HepG2 (cell line): ENCODE data around the gene ADAR. TPM values are rescaled to one million over a fixed set of nuclear protein-coding genes. Genes with fewer than 3 reads are reported as not detected.

Source experiments
- DMAP1 ChIP-seq: IDR thresholded peaks from 2 replicates; pipeline ENCODE4 v1.6.1; 2016
- DNMT1 ChIP-seq: sonication (generic); formaldehyde crosslinking; IDR thresholded peaks from 2 replicates; pipeline ENCODE4 v1.5.1; 2020; ENCODE audit warnings: mild to moderate bottlenecking, missing genetic modification reagents
- ELF3 ChIP-seq: IDR thresholded peaks from 2 replicates; pipeline ENCODE4 v1.6.1; 2016; ENCODE audit warnings: missing genetic modification reagents, missing compliant biosample characterization
- HNRNPK ChIP-seq: fragments of 200-400 bp; formaldehyde crosslinking; IDR thresholded peaks from 2 replicates; pipeline ENCODE4 v1.6.1; 2018; ENCODE audit warnings: low read length, low read depth, moderate library complexity, mild to moderate bottlenecking; ENCODE audit not compliant: poor library complexity, severe bottlenecking
- KDM3A ChIP-seq: IDR thresholded peaks from 2 replicates; pipeline ENCODE4 v1.6.1; 2018; ENCODE audit warnings: low read depth, missing compliant biosample characterization
- SRSF9 ChIP-seq: fragments of 200-400 bp; formaldehyde crosslinking; IDR thresholded peaks from 2 replicates; pipeline ENCODE4 v1.6.1; 2018; ENCODE audit warnings: borderline replicate concordance, mild to moderate bottlenecking, low read depth, low read length; ENCODE audit not compliant: insufficient read depth, poor library complexity, severe bottlenecking
- SUZ12 ChIP-seq: fragments of 150-350 bp; IDR thresholded peaks from 2 replicates; pipeline ENCODE4 v1.6.1; 2014; ENCODE audit warnings: low read depth, low read length
- ZBTB3 ChIP-seq: sonication (generic); formaldehyde crosslinking; IDR thresholded peaks from 2 replicates; pipeline ENCODE4 v1.4.0; 2020; ENCODE audit warnings: low read depth, mild to moderate bottlenecking, moderate library complexity, missing genetic modification reagents, borderline replicate concordance
- ZFP37 ChIP-seq: sonication (generic); formaldehyde crosslinking; IDR thresholded peaks from 2 replicates; pipeline ENCODE4 v1.4.0; 2020; ENCODE audit warnings: missing genetic modification reagents, borderline replicate concordance
- ZFP82 ChIP-seq: sonication (generic); formaldehyde crosslinking; IDR thresholded peaks from 2 replicates; pipeline ENCODE4 v1.5.1; 2020; ENCODE audit warnings: mild to moderate bottlenecking, missing genetic modification reagents, borderline replicate concordance
- ZNF205 ChIP-seq: IDR thresholded peaks from 2 replicates; pipeline ENCODE4 v1.6.1; 2018; ENCODE audit warnings: missing biosample characterization, missing genetic modification reagents
- ZNF510 ChIP-seq: sonication (generic); formaldehyde crosslinking; IDR thresholded peaks from 2 replicates; pipeline ENCODE4 v1.4.0; 2020; ENCODE audit warnings: low read depth, mild to moderate bottlenecking, missing genetic modification reagents
- ZNF607 ChIP-seq: sonication (generic); formaldehyde crosslinking; IDR thresholded peaks from 2 replicates; pipeline ENCODE4 v1.5.1; 2020; ENCODE audit warnings: missing genetic modification reagents, mild to moderate bottlenecking, borderline replicate concordance
- ZNF614 ChIP-seq: IDR thresholded peaks from 2 replicates; pipeline ENCODE4 v1.6.1; 2018; ENCODE audit warnings: missing biosample characterization, missing genetic modification reagents, inconsistent platforms, borderline replicate concordance
- ZNF616 ChIP-seq: sonication (generic); formaldehyde crosslinking; IDR thresholded peaks from 2 replicates; pipeline ENCODE4 v1.5.0; 2020; ENCODE audit warnings: low read depth, mild to moderate bottlenecking, missing genetic modification reagents
- ZNF776 ChIP-seq: sonication (generic); formaldehyde crosslinking; IDR thresholded peaks from 2 replicates; pipeline ENCODE4 v1.4.0; 2020; ENCODE audit warnings: mild to moderate bottlenecking, missing genetic modification reagents
- ZNF816 ChIP-seq: sonication (generic); formaldehyde crosslinking; IDR thresholded peaks from 2 replicates; pipeline ENCODE4 v1.8.0; 2022; ENCODE audit warnings: missing genetic modification reagents, mild to moderate bottlenecking, borderline replicate concordance
- ZSCAN9 ChIP-seq: IDR thresholded peaks from 2 replicates; pipeline ENCODE4 v1.6.1; 2016; ENCODE audit warnings: borderline replicate concordance
- polyA plus RNA-seq, 8 experiments: library from polyadenylated mRNA; depleted of rRNA in 3 of 8; stranded (reverse) in 7 of 8; unstranded in 1 of 8; fragments of >200 nt; fragmentation: Illumina TruSeq in 4 of 8; extraction: Trizol in 4 of 8; gene quantifications; 2 replicates each; pipeline versions ENCODE4 v1.2.1 to v1.2.3, GENCODE V29; 2011 to 2016; ENCODE audit warnings: low read depth in 4 of 8, missing spikeins in 1 of 8, mixed read lengths in 1 of 8; ENCODE audit not compliant: insufficient read depth in 1 of 8
- total RNA-seq, 5 experiments: library from RNA; depleted of rRNA; stranded (reverse); fragments of >200 nt; fragmentation: Illumina TruSeq; extraction: Trizol; gene quantifications; 2 replicates each; pipeline ENCODE4 v1.2.3, GENCODE V29; 2016; ENCODE audit warnings: low read depth in 1 of 5
- TF ChIP-seq, protein P1 (sequence below): sonication (generic); formaldehyde crosslinking; conservative IDR thresholded peaks from 2 replicates; pipeline ENCODE4 v1.5.0; 2020; ENCODE audit warnings: missing genetic modification reagents
- TF ChIP-seq, protein P2 (sequence below): sonication (generic); formaldehyde crosslinking; IDR thresholded peaks from 2 replicates; pipeline ENCODE4 v1.5.1; 2020; ENCODE audit warnings: mild to moderate bottlenecking, missing genetic modification reagents, borderline replicate concordance
- TF ChIP-seq, protein P3 (sequence below): sonication (generic); formaldehyde crosslinking; conservative IDR thresholded peaks from 2 replicates; pipeline ENCODE4 v1.8.0; 2022; ENCODE audit warnings: missing genetic modification reagents

The ADAR gene
- total and polyA plus RNA-seq, 2 of the 13 experiments (the other 11 are each of a cell fraction or from before 2014, with no cell fraction given) = 70.8 to 86.2 TPM

DNA sequence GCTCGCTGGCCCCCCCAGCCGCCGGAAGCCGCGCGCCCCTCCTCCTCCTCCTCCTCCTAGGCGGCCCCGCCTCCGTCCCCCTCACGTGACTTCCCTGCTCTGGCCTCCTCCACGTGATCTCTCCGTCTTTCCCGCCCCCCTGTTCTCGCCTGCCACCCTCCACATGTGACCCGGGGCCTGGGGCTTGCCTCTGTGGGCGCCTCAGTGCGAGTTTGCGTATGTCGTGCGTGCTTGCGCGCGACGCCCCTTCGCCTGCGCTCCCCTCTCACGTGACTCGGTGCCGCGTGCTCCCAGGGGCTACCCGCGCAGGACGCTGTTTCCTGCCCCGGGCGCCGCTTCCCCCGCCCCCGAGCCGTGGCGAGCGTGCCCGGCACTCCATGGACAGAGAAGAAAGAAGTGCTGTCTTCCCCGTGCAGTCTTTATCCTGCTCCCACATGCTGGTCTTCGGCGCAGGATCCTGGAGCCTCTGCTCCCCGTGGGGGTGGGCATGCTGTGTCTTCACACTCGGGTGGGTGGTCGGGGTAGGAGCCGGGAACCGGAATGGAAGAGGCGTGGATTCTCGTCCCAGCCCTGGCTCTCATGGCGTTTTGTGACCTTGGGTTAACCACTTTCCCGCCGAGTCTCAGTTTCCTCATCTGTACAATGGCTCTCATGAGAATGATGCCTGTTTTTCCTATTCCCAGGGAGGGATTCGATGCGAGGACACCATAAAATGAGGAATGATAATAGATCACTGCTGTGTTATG lies 49.1 kb downstream of the ADAR start (continued):
- TF ChIP-seq DNMT1 (no peak), SUZ12 (no peak), ZNF616 (peak; percentile 99), DMAP1 (CRISPR knock-in tag) (peak; percentile 90), SRSF9 (no peak), HNRNPK (peak; percentile 69), ZBTB3 (CRISPR knock-in tag) (peak; percentile 94), ZNF776 (CRISPR knock-in tag) (peak; percentile 98), ZFP82 (CRISPR knock-in tag) (peak; percentile 99), KDM3A (peak; percentile 75; the same call in 1 of the 2 replicates), ZNF816 (CRISPR knock-in tag) (peak; percentile 99), ZSCAN9 (CRISPR knock-in tag) (peak; percentile 97), ELF3 (peak; percentile 77; the same call in 1 of the 2 replicates), ZNF510 (CRISPR knock-in tag) (peak; percentile 98), ZFP37 (CRISPR knock-in tag) (peak; percentile 98), ZNF607 (CRISPR knock-in tag) (peak; percentile 100), ZNF614 (CRISPR knock-in tag) (peak; percentile 84; the same call in 1 of the 2 replicates), ZNF205 (peak; percentile 79)
- TF ChIP-seq, protein P1, sequence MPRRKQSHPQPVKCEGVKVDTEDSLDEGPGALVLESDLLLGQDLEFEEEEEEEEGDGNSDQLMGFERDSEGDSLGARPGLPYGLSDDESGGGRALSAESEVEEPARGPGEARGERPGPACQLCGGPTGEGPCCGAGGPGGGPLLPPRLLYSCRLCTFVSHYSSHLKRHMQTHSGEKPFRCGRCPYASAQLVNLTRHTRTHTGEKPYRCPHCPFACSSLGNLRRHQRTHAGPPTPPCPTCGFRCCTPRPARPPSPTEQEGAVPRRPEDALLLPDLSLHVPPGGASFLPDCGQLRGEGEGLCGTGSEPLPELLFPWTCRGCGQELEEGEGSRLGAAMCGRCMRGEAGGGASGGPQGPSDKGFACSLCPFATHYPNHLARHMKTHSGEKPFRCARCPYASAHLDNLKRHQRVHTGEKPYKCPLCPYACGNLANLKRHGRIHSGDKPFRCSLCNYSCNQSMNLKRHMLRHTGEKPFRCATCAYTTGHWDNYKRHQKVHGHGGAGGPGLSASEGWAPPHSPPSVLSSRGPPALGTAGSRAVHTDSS (CRISPR knock-in tag) = no peak
- TF ChIP-seq, protein P2, sequence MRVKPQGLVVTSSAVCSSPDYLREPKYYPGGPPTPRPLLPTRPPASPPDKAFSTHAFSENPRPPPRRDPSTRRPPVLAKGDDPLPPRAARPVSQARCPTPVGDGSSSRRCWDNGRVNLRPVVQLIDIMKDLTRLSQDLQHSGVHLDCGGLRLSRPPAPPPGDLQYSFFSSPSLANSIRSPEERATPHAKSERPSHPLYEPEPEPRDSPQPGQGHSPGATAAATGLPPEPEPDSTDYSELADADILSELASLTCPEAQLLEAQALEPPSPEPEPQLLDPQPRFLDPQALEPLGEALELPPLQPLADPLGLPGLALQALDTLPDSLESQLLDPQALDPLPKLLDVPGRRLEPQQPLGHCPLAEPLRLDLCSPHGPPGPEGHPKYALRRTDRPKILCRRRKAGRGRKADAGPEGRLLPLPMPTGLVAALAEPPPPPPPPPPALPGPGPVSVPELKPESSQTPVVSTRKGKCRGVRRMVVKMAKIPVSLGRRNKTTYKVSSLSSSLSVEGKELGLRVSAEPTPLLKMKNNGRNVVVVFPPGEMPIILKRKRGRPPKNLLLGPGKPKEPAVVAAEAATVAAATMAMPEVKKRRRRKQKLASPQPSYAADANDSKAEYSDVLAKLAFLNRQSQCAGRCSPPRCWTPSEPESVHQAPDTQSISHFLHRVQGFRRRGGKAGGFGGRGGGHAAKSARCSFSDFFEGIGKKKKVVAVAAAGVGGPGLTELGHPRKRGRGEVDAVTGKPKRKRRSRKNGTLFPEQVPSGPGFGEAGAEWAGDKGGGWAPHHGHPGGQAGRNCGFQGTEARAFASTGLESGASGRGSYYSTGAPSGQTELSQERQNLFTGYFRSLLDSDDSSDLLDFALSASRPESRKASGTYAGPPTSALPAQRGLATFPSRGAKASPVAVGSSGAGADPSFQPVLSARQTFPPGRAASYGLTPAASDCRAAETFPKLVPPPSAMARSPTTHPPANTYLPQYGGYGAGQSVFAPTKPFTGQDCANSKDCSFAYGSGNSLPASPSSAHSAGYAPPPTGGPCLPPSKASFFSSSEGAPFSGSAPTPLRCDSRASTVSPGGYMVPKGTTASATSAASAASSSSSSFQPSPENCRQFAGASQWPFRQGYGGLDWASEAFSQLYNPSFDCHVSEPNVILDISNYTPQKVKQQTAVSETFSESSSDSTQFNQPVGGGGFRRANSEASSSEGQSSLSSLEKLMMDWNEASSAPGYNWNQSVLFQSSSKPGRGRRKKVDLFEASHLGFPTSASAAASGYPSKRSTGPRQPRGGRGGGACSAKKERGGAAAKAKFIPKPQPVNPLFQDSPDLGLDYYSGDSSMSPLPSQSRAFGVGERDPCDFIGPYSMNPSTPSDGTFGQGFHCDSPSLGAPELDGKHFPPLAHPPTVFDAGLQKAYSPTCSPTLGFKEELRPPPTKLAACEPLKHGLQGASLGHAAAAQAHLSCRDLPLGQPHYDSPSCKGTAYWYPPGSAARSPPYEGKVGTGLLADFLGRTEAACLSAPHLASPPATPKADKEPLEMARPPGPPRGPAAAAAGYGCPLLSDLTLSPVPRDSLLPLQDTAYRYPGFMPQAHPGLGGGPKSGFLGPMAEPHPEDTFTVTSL = peak; percentile 87
- TF ChIP-seq, protein P3, sequence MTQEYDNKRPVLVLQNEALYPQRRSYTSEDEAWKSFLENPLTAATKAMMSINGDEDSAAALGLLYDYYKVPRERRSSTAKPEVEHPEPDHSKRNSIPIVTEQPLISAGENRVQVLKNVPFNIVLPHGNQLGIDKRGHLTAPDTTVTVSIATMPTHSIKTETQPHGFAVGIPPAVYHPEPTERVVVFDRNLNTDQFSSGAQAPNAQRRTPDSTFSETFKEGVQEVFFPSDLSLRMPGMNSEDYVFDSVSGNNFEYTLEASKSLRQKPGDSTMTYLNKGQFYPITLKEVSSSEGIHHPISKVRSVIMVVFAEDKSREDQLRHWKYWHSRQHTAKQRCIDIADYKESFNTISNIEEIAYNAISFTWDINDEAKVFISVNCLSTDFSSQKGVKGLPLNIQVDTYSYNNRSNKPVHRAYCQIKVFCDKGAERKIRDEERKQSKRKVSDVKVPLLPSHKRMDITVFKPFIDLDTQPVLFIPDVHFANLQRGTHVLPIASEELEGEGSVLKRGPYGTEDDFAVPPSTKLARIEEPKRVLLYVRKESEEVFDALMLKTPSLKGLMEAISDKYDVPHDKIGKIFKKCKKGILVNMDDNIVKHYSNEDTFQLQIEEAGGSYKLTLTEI (CRISPR knock-in tag) = peak; percentile 74; the same call in 1 of the 2 replicates
